ENCODE results near the gene RAB3D. TPM values are rescaled to one million over a fixed set of nuclear protein-coding genes. Genes with fewer than 3 reads are reported as not detected.

The RAB3D gene
- total and polyA plus RNA-seq, 4 donors: 1.1 to 10.2 (median 5.5) TPM

DNA sequence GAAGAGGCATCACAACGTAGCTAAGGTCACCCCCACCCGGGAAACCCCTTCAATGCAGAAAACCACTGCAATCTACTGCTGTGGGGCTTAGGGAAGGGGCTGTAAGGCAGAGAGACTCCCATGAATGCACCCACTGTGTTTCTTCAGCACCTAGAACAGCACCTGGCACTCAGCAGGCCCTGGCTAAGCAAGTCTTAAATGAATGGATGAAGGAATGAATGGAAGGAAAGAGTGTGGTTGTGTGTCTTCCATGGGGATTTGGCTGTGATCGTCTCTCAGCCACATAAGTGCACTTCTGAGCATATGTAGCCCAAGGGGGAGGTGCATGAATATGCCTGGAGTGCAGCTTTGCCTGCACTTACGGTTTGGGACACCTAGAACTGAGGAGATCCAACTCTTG lies 9.7 kb upstream of the RAB3D start:
- TF ChIP-seq, protein P1, sequence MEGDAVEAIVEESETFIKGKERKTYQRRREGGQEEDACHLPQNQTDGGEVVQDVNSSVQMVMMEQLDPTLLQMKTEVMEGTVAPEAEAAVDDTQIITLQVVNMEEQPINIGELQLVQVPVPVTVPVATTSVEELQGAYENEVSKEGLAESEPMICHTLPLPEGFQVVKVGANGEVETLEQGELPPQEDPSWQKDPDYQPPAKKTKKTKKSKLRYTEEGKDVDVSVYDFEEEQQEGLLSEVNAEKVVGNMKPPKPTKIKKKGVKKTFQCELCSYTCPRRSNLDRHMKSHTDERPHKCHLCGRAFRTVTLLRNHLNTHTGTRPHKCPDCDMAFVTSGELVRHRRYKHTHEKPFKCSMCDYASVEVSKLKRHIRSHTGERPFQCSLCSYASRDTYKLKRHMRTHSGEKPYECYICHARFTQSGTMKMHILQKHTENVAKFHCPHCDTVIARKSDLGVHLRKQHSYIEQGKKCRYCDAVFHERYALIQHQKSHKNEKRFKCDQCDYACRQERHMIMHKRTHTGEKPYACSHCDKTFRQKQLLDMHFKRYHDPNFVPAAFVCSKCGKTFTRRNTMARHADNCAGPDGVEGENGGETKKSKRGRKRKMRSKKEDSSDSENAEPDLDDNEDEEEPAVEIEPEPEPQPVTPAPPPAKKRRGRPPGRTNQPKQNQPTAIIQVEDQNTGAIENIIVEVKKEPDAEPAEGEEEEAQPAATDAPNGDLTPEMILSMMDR (IDR thresholded peaks at IDR 0.05; ENCODE audit: low read depth, low read length, missing input control): no peak
- no peak for TF ChIP-seq TAF1 (conservative IDR thresholded peaks at IDR 0.05)
- no peak for TF ChIP-seq JUND (IDR thresholded peaks at IDR 0.05)
- TF ChIP-seq SP1 (IDR thresholded peaks at IDR 0.05): no peak
- TF ChIP-seq, protein P2, sequence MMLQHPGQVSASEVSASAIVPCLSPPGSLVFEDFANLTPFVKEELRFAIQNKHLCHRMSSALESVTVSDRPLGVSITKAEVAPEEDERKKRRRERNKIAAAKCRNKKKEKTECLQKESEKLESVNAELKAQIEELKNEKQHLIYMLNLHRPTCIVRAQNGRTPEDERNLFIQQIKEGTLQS (IDR thresholded peaks at IDR 0.05): no peak
- TF ChIP-seq, protein P3, sequence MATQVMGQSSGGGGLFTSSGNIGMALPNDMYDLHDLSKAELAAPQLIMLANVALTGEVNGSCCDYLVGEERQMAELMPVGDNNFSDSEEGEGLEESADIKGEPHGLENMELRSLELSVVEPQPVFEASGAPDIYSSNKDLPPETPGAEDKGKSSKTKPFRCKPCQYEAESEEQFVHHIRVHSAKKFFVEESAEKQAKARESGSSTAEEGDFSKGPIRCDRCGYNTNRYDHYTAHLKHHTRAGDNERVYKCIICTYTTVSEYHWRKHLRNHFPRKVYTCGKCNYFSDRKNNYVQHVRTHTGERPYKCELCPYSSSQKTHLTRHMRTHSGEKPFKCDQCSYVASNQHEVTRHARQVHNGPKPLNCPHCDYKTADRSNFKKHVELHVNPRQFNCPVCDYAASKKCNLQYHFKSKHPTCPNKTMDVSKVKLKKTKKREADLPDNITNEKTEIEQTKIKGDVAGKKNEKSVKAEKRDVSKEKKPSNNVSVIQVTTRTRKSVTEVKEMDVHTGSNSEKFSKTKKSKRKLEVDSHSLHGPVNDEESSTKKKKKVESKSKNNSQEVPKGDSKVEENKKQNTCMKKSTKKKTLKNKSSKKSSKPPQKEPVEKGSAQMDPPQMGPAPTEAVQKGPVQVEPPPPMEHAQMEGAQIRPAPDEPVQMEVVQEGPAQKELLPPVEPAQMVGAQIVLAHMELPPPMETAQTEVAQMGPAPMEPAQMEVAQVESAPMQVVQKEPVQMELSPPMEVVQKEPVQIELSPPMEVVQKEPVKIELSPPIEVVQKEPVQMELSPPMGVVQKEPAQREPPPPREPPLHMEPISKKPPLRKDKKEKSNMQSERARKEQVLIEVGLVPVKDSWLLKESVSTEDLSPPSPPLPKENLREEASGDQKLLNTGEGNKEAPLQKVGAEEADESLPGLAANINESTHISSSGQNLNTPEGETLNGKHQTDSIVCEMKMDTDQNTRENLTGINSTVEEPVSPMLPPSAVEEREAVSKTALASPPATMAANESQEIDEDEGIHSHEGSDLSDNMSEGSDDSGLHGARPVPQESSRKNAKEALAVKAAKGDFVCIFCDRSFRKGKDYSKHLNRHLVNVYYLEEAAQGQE (IDR thresholded peaks at IDR 0.05): no peak
- no peak for TF ChIP-seq HNF4A (conservative IDR thresholded peaks at IDR 0.05)
- no peak for TF ChIP-seq RXRA (IDR thresholded peaks at IDR 0.05)
- no peak for TF ChIP-seq GABPA (IDR thresholded peaks at IDR 0.05 in 1 of 2, conservative IDR thresholded peaks at IDR 0.05 in 1 of 2)
- TF ChIP-seq, protein P4, sequence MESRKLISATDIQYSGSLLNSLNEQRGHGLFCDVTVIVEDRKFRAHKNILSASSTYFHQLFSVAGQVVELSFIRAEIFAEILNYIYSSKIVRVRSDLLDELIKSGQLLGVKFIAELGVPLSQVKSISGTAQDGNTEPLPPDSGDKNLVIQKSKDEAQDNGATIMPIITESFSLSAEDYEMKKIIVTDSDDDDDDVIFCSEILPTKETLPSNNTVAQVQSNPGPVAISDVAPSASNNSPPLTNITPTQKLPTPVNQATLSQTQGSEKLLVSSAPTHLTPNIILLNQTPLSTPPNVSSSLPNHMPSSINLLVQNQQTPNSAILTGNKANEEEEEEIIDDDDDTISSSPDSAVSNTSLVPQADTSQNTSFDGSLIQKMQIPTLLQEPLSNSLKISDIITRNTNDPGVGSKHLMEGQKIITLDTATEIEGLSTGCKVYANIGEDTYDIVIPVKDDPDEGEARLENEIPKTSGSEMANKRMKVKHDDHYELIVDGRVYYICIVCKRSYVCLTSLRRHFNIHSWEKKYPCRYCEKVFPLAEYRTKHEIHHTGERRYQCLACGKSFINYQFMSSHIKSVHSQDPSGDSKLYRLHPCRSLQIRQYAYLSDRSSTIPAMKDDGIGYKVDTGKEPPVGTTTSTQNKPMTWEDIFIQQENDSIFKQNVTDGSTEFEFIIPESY (IDR thresholded peaks at IDR 0.05): no peak
- no peak for TF ChIP-seq EGR1 (IDR thresholded peaks at IDR 0.05; ENCODE audit: low read depth in 2 of 2)
- no peak overlapping the region for H3K27ac ChIP-seq (ENCODE audit: low read depth in 1 of 2, low read length in 2 of 2)
- WGBS: 95% methylated on average over 4 of the region's 4 CpGs

DNA sequence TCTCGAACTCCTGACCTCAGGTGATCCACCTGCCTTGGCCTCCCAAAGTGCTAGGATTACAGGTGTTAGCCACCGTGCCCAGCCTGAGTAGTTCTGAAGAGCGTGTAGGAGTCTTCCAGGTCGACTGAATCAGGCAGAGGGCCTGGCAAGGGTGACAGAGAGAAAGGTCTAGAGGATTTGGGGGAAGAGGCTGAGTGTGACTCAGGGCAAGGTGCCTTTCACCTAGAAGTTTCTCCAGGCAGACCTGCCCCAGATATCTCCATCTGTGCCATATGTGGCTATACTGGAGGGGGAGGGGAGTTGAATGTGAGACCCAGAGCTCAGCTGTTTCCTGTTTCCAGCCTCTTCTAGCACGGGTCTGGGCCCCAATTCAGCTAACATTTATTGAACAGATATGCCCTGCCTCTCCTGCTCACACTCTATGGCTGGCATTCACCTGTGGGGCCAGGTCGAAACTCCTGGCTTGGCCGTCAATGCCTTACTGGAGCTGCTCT lies 8.1 kb upstream of the RAB3D start:
- Histone ChIP-seq H3K4me3 (ENCODE audit: low read depth in 1 of 3, low read length in 3 of 3) (no peak overlapping the region), H3K27ac (ENCODE audit: low read depth in 1 of 2, low read length in 2 of 2) (no peak overlapping the region), H3K4me1 (ENCODE audit: control insufficient read depth in 4 of 4, insufficient read depth in 4 of 4, low read length in 3 of 4) (peaks cover 0 to 27% (median 22%) of the 10 kb centered on the region in 4 donors), H3K27me3 (ENCODE audit: control insufficient read depth in 4 of 4, insufficient read depth in 4 of 4, low read length in 3 of 4) (no peaks in the 10 kb centered on the region), H3K9me3 (ENCODE audit: control insufficient read depth in 4 of 4, low read length in 3 of 4) (no peaks in the 10 kb centered on the region), H3K9ac (ENCODE audit: low read depth in 1 of 2, low read length in 2 of 2) (no peak overlapping the region), H3K36me3 (ENCODE audit: control insufficient read depth in 4 of 4, insufficient read depth in 3 of 4, low read depth in 1 of 4, low read length in 3 of 4) (peaks cover 0 to 4% (median 2%) of the 10 kb centered on the region in 4 donors)
- 85% methylated on average over 7 of the region's 7 CpGs for WGBS
- no peak for DNase-seq (ENCODE audit: low spot score)
- TF ChIP-seq GABPA (IDR thresholded peaks at IDR 0.05 in 1 of 2, conservative IDR thresholded peaks at IDR 0.05 in 1 of 2): no peak
- no peak for TF ChIP-seq NR2F2 (IDR thresholded peaks at IDR 0.05)
- no peak for TF ChIP-seq JUND (IDR thresholded peaks at IDR 0.05)
- no peak for TF ChIP-seq FOXA1 (IDR thresholded peaks at IDR 0.05)
- TF ChIP-seq, protein P2 (IDR thresholded peaks at IDR 0.05): no peak
- TF ChIP-seq, protein P1 (IDR thresholded peaks at IDR 0.05; ENCODE audit: low read depth, low read length, missing input control): no peak
- TF ChIP-seq, protein P5, sequence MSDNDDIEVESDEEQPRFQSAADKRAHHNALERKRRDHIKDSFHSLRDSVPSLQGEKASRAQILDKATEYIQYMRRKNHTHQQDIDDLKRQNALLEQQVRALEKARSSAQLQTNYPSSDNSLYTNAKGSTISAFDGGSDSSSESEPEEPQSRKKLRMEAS (IDR thresholded peaks at IDR 0.05): no peak
- TF ChIP-seq HNF4A (conservative IDR thresholded peaks at IDR 0.05): no peak
- TF ChIP-seq RXRA (IDR thresholded peaks at IDR 0.05): no peak
- TF ChIP-seq, protein P3 (IDR thresholded peaks at IDR 0.05): no peak
- TF ChIP-seq YY1 (IDR thresholded peaks at IDR 0.05): no peak
- TF ChIP-seq EGR1 (IDR thresholded peaks at IDR 0.05; ENCODE audit: low read depth in 2 of 2): no peak
- TF ChIP-seq SP1 (IDR thresholded peaks at IDR 0.05): no peak
- no peak for TF ChIP-seq TAF1 (conservative IDR thresholded peaks at IDR 0.05)
- TF ChIP-seq FOXA2 (IDR thresholded peaks at IDR 0.05): no peak

More for the DNA sequence above, 9.7 kb upstream of the RAB3D start:
- no peaks in the 10 kb centered on the region for H3K36me3 ChIP-seq (ENCODE audit: control insufficient read depth in 4 of 4, insufficient read depth in 3 of 4, low read depth in 1 of 4, low read length in 3 of 4)
- H3K4me1 ChIP-seq (ENCODE audit: control insufficient read depth in 4 of 4, insufficient read depth in 4 of 4, low read length in 3 of 4): peaks cover 0 to 24% (median 20%) of the 10 kb centered on the region in 4 donors
- no peak overlapping the region for H3K9ac ChIP-seq (ENCODE audit: low read depth in 1 of 2, low read length in 2 of 2)
- H3K9me3 ChIP-seq (ENCODE audit: control insufficient read depth in 4 of 4, low read length in 3 of 4): no peaks in the 10 kb centered on the region
- no peak overlapping the region for H3K4me3 ChIP-seq (ENCODE audit: low read depth in 1 of 3, low read length in 3 of 3)
- DNase-seq (ENCODE audit: low spot score): no peak
- H3K27me3 ChIP-seq (ENCODE audit: control insufficient read depth in 4 of 4, insufficient read depth in 4 of 4, low read length in 3 of 4): no peaks in the 10 kb centered on the region

Data from liver (tissue), 9 donors.